Right atrium auricular region (tissue), 2 donors: Measurements from ENCODE around the gene XPO1. TPM values are rescaled to one million over a fixed set of nuclear protein-coding genes. Genes with fewer than 3 reads are reported as not detected.

ENCODE experiments used
- DNase-seq: peaks from one replicate; pipeline ENCODE4 v3.0.0-alpha.2; 2019; ENCODE audit warnings: low spot score
- H3K27ac ChIP-seq, 2 donors: fragments of 200-600 bp; sonication (generic); 1 replicate in 1 of 2; 2 replicates in 1 of 2; pipeline ENCODE4 v1.5.1; 2016 to 2019
- H3K27me3 ChIP-seq, 2 donors: fragments of 200-600 bp; sonication (generic); one replicate each; pipeline versions ENCODE4 v1.5.1 to v1.6.0; 2017 to 2019
- H3K36me3 ChIP-seq: fragments of 200-600 bp; sonication (generic); one replicate; pipeline ENCODE4 v1.5.1; 2016
- H3K4me1 ChIP-seq, 2 donors: fragments of 200-600 bp; sonication (generic); one replicate each; pipeline versions ENCODE4 v1.5.1 to v1.6.0; 2017 to 2019
- H3K4me3 ChIP-seq, 2 donors: fragments of 200-600 bp; sonication (generic); 1 replicate in 1 of 2; 2 replicates in 1 of 2; pipeline ENCODE4 v1.5.1; 2017 to 2019; ENCODE audit warnings: mild to moderate bottlenecking in 1 of 2, moderate library complexity in 1 of 2
- H3K9me3 ChIP-seq, 2 donors: fragments of 200-600 bp; sonication (generic); one replicate each; pipeline ENCODE4 v1.5.1; 2019
- CTCF ChIP-seq, 2 donors: fragments of 200-600 bp; sonication (generic); IDR thresholded peaks; one replicate each; pipeline ENCODE4 v1.5.1; 2019; ENCODE audit warnings: antibody characterized with exemption in 2 of 2
- total RNA-seq, 2 donors: library from RNA; depleted of rRNA; stranded (reverse); fragments of >200 nt; gene quantifications; one replicate each; pipeline ENCODE4 v1.1.0, GENCODE V29; 2016

Gene XPO1
- total RNA-seq, 2 donors from 2014 or later = 44.7 to 56.1 TPM

GRCh38 chr2:61536572-61537276, 1.4 kb downstream of the XPO1 start:
- no peak for TF ChIP-seq CTCF (IDR thresholded peaks at IDR 0.05)
- peak; percentile 93 for DNase-seq
- Histone ChIP-seq H3K4me1 (peaks cover 0 to 29% of the 10 kb centered on the region in 2 donors), H3K9me3 (no peaks in the 10 kb centered on the region), H3K27me3 (no peaks in the 10 kb centered on the region), H3K4me3 (peak overlapping the region; percentile 81 to 84), H3K27ac (peak overlapping the region; percentile 96 to 98), H3K36me3 (no peaks in the 10 kb centered on the region)

- TF ChIP-seq CTCF (IDR thresholded peaks at IDR 0.05) = no peak
- no peaks in the 10 kb centered on the region for H3K36me3 ChIP-seq
- DNase-seq = no peak
- H3K27me3 ChIP-seq = no peaks in the 10 kb centered on the region
- H3K9me3 ChIP-seq = no peaks in the 10 kb centered on the region
- peak overlapping the region; percentile 81 to 84 for H3K4me3 ChIP-seq
- peaks cover 0 to 29% of the 10 kb centered on the region in 2 donors for H3K4me1 ChIP-seq
- peak overlapping the region; percentile 96 to 98 for H3K27ac ChIP-seq
These were observed 2.0 kb downstream of the XPO1 start for GRCh38 chr2:61536180-61536571.

- Histone ChIP-seq H3K27ac (peak overlapping the region; percentile 96 to 98), H3K27me3 (no peaks in the 10 kb centered on the region), H3K9me3 (no peaks in the 10 kb centered on the region), H3K36me3 (no peaks in the 10 kb centered on the region), H3K4me3 (peak overlapping the region; percentile 81 to 84), H3K4me1 (peaks cover 0 to 35% of the 10 kb centered on the region in 2 donors)
- no peak for TF ChIP-seq CTCF (IDR thresholded peaks at IDR 0.05)
- no peak for DNase-seq
These were observed 2.7 kb downstream of the XPO1 start for GRCh38 chr2:61535449-61535848.

- peaks cover 0 to 40% of the 10 kb centered on the region in 2 donors for H3K4me1 ChIP-seq
- no peaks in the 10 kb centered on the region for H3K9me3 ChIP-seq
- DNase-seq = no peak
These were observed 3.2 kb downstream of the XPO1 start for GRCh38 chr2:61534926-61535325.

GRCh38 chr2:61530749-61531148, 7.4 kb downstream of the XPO1 start:
- no peak for DNase-seq
- H3K27ac ChIP-seq = no peak overlapping the region
- H3K4me3 ChIP-seq = no peak overlapping the region
- no peaks in the 10 kb centered on the region for H3K9me3 ChIP-seq
- H3K4me1 ChIP-seq = peaks cover 0 to 37% of the 10 kb centered on the region in 2 donors
- peaks cover 7% of the 10 kb centered on the region for H3K36me3 ChIP-seq
- no peak for TF ChIP-seq CTCF (IDR thresholded peaks at IDR 0.05)
- no peaks in the 10 kb centered on the region for H3K27me3 ChIP-seq

More at GRCh38 chr2:61534926-61535325, 3.2 kb downstream of the XPO1 start:
- no peak for TF ChIP-seq CTCF (IDR thresholded peaks at IDR 0.05)
- Histone ChIP-seq H3K36me3 (no peaks in the 10 kb centered on the region), H3K27ac (peak overlapping the region; percentile 96 to 98), H3K4me3 (peak overlapping the region in 1 of 2 donors; percentile 84), H3K27me3 (no peaks in the 10 kb centered on the region)
